Stimulated activated CD4-positive, alpha-beta T cell treated with anti-CD3 and anti-CD28 coated beads, TNF-alpha, amount 100 ng/mL, for 4 hours (primary cell): ENCODE measurements around the gene ADAMTS2.

Experiments
- DNase-seq, 3 experiments: peaks; one replicate each; pipeline ENCODE4 v3.0.0-alpha.2; 2020; ENCODE audit warnings: low read depth in 3 of 3

The ADAMTS2 gene

DNA sequence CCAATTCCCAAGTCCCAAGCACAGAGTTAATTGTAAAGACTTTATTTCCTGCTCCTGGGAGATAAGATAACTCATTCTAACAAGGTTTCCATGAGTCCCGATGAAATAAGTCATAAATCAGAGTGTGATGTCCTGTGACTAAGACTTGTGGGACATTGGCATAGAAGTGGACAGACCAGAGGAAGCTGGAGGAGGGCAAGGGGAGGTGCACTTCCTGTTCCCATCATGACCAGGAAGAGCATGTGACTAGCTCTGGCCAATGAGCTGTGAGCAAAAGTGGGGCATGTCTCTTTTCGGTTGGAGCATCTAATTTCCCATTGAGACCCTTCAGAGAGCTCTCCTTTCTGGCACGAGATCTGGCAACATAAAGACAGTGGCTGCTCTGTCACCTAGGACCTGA lies 184.7 kb downstream of the ADAMTS2 start:
- no peak for DNase-seq

DNA sequence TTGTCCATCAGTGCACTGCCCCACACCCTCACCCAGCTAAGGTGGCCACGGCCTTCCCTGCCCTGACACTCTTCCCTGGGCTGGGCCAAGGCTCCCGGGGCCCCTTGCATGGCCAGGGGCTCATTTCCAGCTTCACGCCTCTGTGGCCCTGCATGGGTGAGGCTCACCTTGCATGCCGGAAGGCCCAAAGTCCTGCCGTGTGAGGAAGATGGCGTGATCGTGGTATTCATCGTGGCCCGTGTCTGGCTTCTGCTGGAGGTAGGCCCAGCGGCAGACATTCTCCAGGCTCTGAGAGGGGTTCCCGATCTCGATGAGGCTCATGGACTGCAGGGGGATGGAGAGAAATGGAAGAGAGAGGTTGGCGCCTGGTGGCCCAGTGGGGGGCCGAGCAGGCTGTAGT lies 186.7 kb downstream of the ADAMTS2 start:
- DNase-seq, result no peak

DNA sequence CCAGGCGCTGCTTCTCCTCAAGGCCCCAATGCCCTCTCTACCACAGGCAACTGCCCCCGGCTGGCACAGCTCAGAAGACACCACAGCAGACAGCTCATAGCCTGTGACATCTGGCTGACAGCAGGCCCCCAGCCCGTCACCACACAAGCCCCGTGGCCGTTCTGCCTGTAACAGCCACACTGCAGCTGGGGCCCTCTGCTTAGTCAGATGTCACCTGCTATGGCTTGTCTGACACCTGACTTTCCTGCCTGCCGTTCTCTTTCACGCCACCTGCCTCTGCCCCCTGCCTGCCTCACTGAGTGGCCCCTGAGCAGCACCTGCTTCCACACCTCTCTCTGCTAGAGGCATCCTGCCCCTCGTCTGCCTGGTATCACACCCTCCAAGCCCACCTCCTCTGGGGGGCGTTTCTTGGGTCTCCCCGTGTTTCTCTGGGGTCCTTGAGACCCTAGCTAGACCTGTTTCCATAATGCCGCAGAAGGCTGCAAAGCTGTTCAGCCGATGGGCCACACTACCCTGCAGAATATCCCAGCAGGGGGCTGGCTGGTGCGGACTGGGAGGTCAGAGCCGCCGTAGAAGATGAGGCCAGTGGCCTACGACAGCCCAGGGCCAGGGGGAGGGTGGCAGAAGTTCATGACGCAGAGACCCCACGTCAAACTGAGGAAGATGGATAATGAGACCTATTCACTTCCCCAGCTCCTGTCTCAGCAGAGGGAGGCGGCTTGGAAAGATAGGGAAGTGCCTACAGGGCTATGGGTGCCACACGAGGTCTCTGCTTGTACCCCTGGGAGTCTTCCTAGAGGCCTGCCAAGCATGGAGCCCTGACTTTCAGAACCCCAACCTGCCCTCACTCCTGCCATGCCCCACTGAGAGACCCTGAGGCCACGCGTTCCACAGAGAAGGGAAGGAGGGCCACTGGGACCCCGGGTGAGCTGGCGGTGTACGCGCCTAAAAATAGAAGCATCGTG lies 190.0 kb downstream of the ADAMTS2 start:
- DNase-seq, result no peak

DNA sequence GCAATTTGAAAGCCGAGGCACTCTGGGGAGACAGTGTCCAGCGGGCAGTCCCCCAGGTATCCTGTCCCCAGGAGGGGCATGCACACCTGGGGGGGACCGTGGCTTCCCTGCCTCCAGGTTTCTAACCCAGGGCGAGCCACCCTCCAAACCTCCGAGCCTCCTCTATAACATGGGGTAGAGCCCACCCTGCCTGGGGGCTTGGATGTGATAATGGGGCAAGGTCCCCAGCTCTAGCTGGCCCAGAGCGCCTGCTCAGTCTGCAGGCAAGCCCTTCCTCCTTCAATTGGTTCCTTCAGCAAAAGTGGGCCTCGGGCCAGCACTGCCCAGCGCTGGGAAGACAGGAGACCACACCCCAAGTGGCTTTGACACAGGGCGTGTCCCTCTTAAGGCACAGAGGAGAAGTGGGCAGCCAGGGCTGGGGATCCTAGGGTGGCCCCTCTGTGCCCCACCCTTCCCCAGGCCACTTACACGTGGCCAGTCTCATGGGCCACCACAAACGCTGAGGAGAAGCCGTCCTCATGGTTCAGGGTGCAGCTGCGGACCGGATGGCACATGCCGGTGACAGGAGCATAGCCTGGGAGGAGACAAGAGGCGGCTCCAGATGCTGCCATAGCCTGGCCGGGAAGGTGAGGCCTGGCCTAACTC lies 190.8 kb downstream of the ADAMTS2 start:
- DNase-seq, result no peak

DNA sequence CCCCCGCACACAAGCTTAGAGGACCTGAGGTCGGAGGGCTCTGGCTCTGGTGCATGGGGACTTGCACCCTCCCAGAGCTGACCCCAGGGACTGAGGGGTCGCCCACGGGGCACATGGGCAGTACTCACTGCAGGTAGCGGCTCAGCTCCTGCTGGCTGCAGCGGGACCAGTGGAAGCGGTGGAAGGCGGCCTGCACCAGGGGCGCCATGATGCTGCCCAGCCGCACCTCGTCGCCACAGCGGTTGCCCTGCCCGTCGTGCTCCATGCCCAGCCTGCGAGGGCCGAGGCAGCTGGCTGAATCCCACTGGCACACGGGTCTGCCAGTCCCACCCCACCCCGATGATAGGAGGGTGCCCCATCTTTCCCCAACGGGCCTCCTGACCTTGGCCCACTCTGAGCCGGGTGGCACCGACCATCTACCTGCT lies 191.3 kb downstream of the ADAMTS2 start:
- no peak for DNase-seq

DNA sequence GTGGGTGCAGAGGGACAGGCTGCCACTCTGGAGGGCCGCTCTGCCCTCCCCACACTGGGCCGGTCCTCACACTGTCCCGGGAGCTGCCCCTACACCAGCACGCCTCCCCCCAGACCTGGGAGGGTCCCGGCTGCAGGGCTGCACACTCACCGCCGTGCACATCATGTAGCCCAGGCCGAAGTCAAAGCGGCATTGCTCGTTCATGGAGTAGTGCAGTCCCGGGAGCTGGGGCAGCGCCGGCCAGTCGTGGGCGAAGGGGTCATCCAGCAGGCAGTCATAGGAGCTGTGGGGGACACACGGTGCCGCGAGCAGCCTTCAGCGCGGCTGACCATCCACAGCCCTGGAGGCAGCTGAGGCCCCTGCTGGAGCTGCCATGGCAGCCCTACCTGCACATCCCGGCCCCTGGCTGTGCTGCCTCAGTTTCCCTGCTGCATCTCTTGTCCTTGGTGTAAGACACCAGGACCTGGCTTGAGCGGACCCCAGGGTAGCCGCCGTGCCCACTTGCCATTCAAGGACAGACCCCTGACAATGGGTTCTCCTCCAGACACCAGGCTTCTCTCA lies 191.8 kb downstream of the ADAMTS2 start:
- DNase-seq, result no peak

DNA sequence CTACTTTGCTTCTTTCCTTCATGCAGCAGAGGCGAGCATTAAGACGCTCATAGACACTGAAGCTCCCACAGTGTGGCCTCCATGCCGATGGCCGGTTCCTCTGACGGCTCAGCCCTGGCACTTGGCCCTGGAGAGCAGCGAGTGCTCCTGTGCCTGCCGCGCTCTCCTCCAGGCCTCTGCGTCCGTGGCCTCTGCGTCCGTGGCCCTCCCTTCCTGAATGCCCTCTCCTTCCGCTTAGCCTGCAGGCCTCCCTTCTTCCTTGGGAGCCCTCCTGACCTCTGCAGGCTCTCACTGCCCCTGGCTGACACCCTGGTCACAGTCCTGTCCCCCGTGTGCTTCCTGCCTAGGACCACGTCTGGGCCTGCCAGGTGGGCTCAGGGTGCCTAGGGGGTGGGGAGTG lies 192.3 kb downstream of the ADAMTS2 start:
- DNase-seq, result no peak

DNA sequence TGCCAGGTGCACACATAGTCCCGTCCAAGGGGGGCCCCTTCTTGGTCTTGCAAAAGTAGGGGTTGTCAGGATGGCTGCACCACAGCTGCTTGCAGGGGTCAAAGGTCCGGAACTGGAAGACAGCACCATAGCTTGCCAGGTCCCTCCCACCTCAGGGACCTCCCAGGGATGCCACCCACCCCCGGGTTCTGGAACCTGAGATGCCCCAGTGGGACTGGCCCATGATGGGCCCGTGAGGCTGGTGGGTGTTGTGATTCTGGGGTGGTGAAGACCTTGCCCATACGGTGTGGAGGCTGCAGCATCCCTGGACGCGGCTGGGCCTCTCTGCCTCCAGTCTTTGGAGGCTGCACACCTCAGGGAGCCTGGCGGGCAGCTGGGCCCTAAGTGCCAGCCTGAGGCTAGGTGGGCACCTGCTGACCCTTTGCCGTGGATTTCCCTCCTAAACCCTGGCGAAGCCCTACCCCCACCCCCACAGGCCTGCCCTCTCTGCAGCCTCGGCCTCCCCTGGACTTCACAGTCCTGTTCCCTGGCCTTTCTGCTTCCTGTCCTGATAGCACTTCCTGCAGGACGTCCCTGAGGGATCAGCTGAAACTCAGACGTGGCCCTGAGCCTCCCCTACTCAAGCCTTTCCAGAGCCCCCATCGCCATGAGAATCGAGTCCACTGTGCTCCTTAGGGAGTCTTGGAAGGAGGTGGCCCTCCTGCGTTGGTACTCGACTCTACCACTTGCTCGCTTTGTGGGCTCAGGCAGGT lies 192.9 kb downstream of the ADAMTS2 start:
- DNase-seq, result no peak

DNA sequence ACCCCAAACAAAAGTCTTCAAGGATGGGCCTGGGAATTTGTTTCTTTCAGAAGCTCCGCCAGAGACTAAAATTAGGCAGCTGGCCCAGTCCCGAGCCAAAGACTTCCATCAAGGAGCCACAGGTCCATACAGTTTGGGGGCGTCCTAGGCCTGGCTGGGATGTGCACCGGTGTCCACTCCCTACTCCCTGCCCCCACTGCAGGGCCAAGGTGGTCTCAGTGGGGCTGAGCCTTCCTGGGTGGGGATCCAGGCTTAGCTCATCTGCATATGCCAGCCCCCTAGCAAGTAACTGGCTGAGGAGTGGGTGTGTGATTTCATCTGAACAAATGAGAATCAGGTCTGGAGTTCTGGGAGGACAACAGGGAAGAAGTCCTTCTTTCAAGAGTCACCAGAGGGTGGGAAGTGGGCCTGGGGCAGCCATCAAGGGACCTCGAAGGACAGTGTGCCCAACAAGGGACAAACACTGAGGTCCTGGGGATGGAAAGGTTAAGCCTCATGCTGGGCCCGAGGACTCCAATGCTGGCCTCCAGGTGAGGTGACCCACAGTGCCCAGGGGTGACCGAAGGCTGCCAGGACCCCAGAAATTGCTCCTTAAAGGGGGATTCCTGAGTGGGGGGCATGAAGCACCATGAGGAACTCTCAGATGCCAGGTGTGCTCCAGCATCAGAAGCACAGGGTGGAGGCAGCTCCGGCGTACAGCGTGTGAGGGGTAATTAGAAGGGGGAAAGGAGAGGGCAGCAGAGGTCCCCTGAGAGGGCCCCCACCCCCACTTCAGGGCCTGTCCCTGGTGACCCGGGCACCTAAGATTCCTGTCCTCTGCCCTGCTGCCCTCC lies 193.8 kb downstream of the ADAMTS2 start:
- DNase-seq, result no peak

DNA sequence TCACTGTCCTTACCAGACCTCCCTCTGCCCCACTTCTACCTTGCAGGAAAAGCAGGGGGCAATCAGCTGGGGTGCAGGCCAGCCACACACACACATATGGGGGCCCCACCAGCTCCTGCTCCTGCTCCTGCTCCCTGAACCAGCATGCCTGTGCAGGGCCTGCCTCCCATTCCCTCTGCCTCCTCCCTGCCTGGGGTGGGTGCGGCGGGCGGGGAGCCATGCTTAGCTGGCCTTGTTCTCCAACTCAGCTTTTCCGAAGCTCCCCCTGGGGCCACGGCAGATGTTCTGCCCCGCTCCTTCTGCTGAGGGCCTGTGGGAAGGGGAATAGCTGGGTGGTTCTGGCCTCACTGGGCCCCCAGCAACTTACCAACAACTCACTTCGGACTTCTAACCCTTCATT lies 195.2 kb downstream of the ADAMTS2 start:
- no peak for DNase-seq

DNA sequence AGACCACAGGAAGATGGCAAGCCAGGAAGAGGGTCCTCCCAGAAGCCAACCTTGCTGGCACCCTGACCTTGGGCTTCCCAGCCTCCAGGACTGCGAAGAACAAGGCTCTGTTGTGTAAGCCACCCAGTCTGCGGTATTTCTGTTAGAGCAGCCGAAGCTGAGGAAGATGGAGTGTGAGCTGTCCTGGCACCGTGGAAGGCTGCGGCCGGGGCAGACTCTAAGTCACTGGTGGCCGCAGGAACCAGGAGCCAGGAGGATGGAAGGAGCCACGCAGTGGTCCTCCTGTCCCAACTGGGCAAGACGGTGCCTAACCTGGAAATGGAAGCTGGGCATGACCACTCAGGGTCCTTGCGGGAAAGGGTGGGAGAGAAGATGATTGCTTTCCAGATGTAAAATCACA lies 196.0 kb downstream of the ADAMTS2 start:
- no peak for DNase-seq

DNA sequence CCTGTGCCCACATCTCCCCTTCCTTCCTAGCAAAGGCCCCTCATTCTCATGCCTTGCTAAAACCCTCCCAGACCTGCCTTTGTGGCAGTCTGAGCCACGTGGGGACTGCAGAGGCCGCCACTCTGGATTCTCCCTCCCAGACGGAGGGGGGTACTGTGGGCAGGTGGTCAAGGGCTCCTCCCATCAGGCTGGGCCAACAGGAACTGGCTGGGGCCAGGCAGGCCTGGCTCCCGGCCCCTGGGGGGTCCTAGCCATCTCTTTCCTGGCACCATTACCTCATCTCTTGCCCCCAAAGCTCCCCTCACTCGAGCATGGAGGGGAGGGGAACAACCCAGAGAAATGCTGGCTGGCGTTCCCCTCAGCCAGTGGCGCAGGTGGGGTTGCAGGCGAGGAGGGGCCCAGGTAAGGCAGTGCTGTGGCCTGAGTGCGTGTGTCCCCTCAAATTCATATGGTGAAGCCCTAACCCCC lies 196.5 kb downstream of the ADAMTS2 start:
- DNase-seq, result no peak

DNA sequence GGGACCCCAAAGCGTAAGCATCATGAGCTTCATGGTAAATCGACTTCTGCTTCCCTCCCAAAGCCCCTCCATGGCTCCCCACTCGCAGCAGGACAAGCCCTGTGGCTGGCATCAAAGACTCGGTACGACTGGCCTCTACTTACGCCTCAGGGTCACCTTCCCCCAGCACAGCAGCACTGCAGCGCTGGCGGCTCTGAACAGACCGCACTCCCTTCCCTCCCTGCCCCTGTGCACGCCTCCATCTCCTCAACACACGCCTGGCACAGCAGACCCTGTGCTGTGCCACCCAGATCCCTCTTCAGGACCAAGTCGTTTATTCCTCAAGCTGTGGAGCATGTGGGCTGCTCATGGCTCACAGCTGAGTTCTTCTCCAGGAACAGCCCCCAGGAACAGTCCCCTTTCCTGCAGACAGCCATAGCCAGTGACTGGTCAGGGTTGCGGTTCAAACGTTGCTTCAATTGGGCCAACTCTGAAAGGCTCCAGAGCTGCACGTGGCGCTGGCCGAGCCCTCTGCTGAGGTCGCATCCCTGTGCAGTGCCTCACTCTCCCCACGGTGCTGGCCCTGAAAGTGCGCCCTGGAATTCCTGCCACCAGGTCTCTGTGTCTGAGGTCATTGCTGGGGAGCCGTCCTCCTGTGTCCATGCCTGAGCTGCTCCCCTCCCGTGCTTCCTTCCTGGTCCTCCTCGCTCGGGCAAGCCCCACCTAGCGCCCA lies 197.1 kb downstream of the ADAMTS2 start:
- no peak for DNase-seq

DNA sequence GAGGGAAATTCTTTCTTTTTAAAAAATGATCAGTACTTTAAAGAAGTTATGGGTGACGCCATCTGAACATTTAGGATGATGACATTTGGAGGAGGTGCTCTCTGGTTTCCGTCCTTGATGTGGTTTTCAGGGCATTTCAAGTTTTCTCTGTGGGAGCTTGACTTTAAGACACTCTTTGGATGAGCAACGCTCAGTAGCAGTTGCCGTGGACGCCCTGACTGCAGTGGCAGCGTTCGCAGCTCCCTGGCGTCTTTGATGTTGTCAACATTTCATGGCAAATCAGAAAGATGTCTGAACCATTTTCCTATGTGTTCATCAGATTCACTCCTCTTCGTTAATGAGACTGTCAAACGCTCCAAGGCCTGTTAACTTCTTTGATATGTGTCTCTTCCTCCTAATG lies 199.0 kb downstream of the ADAMTS2 start:
- DNase-seq, result peak in 2 of 3 experiments; percentile 20 to 27

DNA sequence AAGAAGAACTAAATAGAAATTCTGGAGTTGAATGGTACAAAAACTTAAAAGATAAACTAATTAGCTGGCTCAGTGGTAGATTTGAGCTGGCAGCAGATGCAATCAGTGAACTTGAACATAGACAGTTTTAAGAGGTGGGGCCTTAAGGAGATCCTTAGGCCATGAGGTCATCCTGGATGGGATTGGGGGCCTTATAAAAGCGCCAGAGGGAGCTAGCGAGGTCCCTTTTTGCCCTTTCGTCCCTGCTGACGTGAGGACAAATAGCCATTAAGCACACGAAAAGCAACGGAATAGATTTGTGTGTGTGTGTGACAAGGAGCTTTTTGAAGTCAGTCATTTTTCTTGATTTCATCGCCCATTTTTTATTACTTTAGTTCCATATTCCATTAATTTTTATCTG lies 201.8 kb downstream of the ADAMTS2 start:
- DNase-seq, result no peak

DNA sequence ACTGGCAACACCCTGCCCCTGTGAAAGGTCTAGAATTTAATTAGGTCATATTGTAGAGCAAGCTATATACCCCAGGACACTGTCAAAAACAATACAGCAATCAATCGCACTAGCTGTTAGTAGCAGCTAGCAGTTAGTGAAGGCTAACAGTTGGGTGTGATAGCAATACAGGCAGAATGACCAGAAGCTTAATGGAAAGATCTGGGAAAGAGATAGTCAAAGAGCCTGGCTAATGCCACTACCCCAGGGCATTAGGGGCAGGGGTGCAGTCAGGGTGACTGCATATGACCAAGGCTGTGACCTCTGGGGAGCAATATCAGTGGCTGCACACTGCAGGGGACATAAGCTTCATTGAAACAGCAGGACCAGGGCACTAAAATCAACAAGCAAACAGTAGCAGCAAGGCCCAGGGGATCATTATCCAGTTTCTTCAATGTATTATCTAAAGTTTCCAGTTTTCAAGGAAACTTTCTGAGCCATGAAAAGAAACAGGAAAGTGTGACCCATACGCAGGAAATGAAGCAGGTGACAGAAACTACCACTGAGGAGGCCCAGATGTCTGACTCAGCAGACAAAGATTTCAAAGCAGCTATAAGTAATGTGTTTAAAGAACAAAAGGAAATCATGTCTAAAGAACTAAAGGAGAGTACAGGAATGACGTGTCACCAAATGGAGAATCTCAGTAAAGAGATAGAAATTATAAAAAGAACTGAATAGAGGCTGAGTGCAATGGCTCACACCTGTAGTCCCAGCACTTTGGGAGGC lies 202.6 kb downstream of the ADAMTS2 start:
- no peak for DNase-seq

DNA sequence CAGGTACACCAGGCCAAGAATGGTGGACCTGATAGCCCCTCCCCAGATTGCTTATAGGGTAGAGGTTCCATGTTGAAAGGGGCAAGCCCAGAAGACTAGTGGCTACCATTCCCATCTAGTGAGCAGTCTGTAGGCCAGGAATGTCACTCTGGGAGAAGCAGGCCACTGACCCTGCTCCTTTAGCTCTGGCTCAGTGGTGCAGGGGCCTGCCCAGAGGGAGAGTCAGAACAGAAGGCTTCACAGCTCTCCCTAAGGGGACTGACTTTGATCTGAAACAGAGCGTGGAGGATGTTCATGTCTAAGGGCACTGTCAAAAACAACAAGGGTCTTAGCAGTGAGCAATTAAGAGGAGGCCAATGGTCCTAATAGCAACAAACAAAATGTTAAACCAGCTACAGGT lies 203.4 kb downstream of the ADAMTS2 start:
- DNase-seq, result no peak

DNA sequence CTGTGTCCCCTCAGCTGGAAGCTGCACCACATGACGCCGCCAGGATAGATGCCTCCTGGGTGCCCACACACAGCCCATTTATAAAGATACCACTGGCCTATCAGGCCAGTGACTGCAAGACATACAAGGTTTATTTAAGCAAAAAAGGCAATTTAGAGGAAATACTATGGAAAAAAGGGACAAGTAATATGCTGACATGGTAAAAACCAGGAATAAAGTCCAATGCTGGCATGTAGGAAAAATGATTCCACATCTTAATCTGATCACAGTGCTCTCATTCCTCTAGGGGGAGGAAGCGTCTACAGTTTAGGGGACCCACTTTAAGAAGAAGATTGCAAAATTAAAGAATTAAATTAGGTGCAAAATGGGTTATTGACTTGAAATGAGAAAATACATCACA lies 205.0 kb downstream of the ADAMTS2 start:
- no peak for DNase-seq

DNA sequence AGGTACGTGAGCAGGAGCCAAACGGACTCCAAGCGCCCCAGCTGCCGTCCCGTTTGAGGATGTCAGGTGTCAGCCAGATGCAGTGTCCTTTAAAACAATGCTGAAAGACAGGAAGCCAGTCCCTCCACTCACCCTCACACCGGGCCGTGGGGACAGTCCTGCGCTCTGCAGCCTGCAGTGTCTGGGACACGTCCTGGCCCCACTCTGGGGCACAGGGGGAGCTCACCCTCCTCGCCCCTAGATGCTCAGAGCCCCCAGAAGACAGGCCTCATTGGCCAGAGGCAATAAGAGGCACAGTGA lies 205.4 kb downstream of the ADAMTS2 start:
- DNase-seq, result no peak
